Kidney (tissue), 14 donors: ENCODE measurements around the gene ACSS3. TPM values are rescaled to one million over a fixed set of nuclear protein-coding genes. Genes with fewer than 3 reads are reported as not detected.

Source experiments
- DNase-seq, 5 donors: peaks; one replicate each; pipeline ENCODE4 v3.0.0-alpha.2; 2013 to 2020
- FAIRE-seq: peaks from 2 replicates; lab custom pipeline; 2012; peaks lifted over from hg19 to GRCh38; lab: Jason Lieb, UNC
- H3K27ac ChIP-seq, 2 donors: one replicate each; pipeline ENCODE4 v1.7.0; 2013; ENCODE audit warnings: low read depth in 2 of 2, low read length in 2 of 2, inconsistent platforms in 1 of 2
- H3K27me3 ChIP-seq: one replicate; pipeline ENCODE4 v1.7.1; 2013; ENCODE audit warnings: low read length, inconsistent platforms; ENCODE audit not compliant: control insufficient read depth, insufficient read depth
- H3K36me3 ChIP-seq, 3 donors: one replicate each; pipeline versions ENCODE4 v1.7.0 to v1.7.1; 2013; ENCODE audit warnings: low read length in 3 of 3, control low read depth in 1 of 3, inconsistent platforms in 1 of 3; ENCODE audit not compliant: insufficient read depth in 3 of 3, control insufficient read depth in 2 of 3
- H3K4me1 ChIP-seq, 3 donors: one replicate each; pipeline versions ENCODE4 v1.7.0 to v1.7.1; 2013; ENCODE audit warnings: low read length in 3 of 3, inconsistent platforms in 1 of 3, low read depth in 1 of 3; ENCODE audit not compliant: control insufficient read depth in 2 of 3, insufficient read depth in 2 of 3
- H3K4me3 ChIP-seq, 3 donors: one replicate each; pipeline versions ENCODE4 v1.7.0 to v1.8.1; 2013; ENCODE audit warnings: low read length in 3 of 3, control low read depth in 1 of 3, inconsistent platforms in 1 of 3
- H3K9ac ChIP-seq, 3 donors: one replicate each; pipeline versions ENCODE4 v1.7.0 to v1.7.1; 2013; ENCODE audit warnings: low read length in 3 of 3, control low read depth in 1 of 3, inconsistent platforms in 1 of 3
- H3K9me3 ChIP-seq, 3 donors: one replicate each; pipeline versions ENCODE4 v1.7.0 to v1.7.1; 2013; ENCODE audit warnings: low read length in 3 of 3, control low read depth in 1 of 3, inconsistent platforms in 1 of 3; ENCODE audit not compliant: control insufficient read depth in 2 of 3, insufficient read depth in 1 of 3
- CTCF ChIP-seq: IDR thresholded peaks from 3 replicates; pipeline ENCODE4 v1.5.1; 2012; ENCODE audit warnings: mild to moderate bottlenecking, moderate library complexity, borderline replicate concordance; ENCODE audit not compliant: insufficient read depth; ENCODE audit errors: extremely low read depth
- intact Hi-C: fragments of 100-400 bp; cut with DNase I; formaldehyde crosslinking; loops from one replicate; pipeline ENCODE4 v1.11.1; 2022
- polyA plus RNA-seq: library from polyadenylated mRNA; stranded (reverse); fragments of 350-450 nt; fragmentation: Illumina TruSeq; extraction: RNeasy Lipid Tissue Mini Kit (QIAGEN cat#74804); gene quantifications from one replicate; pipeline ENCODE4 v1.2.3, GENCODE V29; 2014; ENCODE audit warnings: low read depth, low replicate concordance; ENCODE audit not compliant: insufficient read depth
- total RNA-seq: library from RNA; stranded (reverse); fragmentation: NEBNext Ultra II Directional; extraction: Animal tissue kit (Norgen Biotek cat#: 25700); gene quantifications from one replicate; pipeline ENCODE4 v1.2.1, GENCODE V29; 2021
- donor health status: control.
- donor health status: control.
- donor health status: control.
- donor health status: control.
- donor health status: control.
- donor health status: DM: yes; HTN: yes; CAD: no.
- donor health status: Normal renal cell carcinoma (clear cell type).

Gene ACSS3
- total and polyA plus RNA-seq, 2 donors from 2014 or later = 18.9 to 21.2 TPM

- no peak overlapping the region for H3K9ac ChIP-seq
- H3K27me3 ChIP-seq = no peaks in the 10 kb centered on the region
- H3K4me1 ChIP-seq = no peaks in the 10 kb centered on the region
- no peak overlapping the region for H3K4me3 ChIP-seq
- FAIRE-seq = no peak
- H3K36me3 ChIP-seq = no peaks in the 10 kb centered on the region
- DNase-seq = no peak
- TF ChIP-seq CTCF = no peak
- no peaks in the 10 kb centered on the region for H3K9me3 ChIP-seq
- no peak overlapping the region for H3K27ac ChIP-seq
- intact Hi-C loops = no loop called here
Measured at GRCh38 chr12:81263072-81263471, 185.2 kb downstream of the ACSS3 start.

DNA sequence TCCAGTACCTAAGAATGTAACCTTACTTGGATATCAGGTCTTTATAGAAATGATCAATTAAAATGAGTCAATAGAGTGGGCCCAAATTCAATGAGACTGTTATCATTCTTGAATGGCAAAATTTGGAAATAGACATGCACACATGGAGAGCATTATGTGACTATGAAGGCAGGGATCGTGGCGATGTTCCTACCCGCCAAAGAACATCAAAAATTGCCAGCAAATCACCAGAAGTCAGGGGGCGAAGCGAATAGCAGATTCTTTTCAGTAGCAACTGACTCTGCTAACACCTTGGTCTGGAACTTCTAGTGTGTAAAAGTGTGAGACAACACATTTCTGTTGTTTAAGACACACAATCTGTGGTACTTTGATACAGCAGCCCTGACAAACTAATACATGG lies 192.5 kb downstream of the ACSS3 start:
- no peaks in the 10 kb centered on the region for H3K9me3 ChIP-seq
- FAIRE-seq (no peak), DNase-seq (no peak)
- no peak overlapping the region for H3K9ac ChIP-seq
- H3K36me3 ChIP-seq = no peaks in the 10 kb centered on the region
- no peak overlapping the region for H3K27ac ChIP-seq
- intact Hi-C loops = no loop called here
- H3K4me3 ChIP-seq = no peak overlapping the region
- H3K4me1 ChIP-seq = no peaks in the 10 kb centered on the region
- TF ChIP-seq CTCF = no peak
- H3K27me3 ChIP-seq = no peaks in the 10 kb centered on the region

- H3K27ac ChIP-seq = no peak overlapping the region
- FAIRE-seq = no peak
- H3K4me3 ChIP-seq = no peak overlapping the region
- H3K4me1 ChIP-seq = no peaks in the 10 kb centered on the region
- no peak for TF ChIP-seq CTCF
- no peaks in the 10 kb centered on the region for H3K27me3 ChIP-seq
- no peaks in the 10 kb centered on the region for H3K9me3 ChIP-seq
- no peak overlapping the region for H3K9ac ChIP-seq
- DNase-seq = no peak
- intact Hi-C loops = no loop called here
- H3K36me3 ChIP-seq = no peaks in the 10 kb centered on the region
Measured at GRCh38 chr12:81274637-81275529, 197.0 kb downstream of the ACSS3 start.

GRCh38 chr12:81284137-81284536 lies 206.3 kb downstream of the ACSS3 start:
- Histone ChIP-seq H3K4me3 (no peak overlapping the region), H3K9ac (no peak overlapping the region), H3K9me3 (no peaks in the 10 kb centered on the region), H3K27ac (no peak overlapping the region), H3K4me1 (no peaks in the 10 kb centered on the region), H3K27me3 (no peaks in the 10 kb centered on the region), H3K36me3 (no peaks in the 10 kb centered on the region)
- no peak for TF ChIP-seq CTCF
- FAIRE-seq = no peak
- no peak for DNase-seq
- intact Hi-C loops = no loop called here
